Left renal cortex interstitium (tissue), 4 donors: ENCODE results near the gene ARHGAP25. TPM values are rescaled to one million over a fixed set of nuclear protein-coding genes. Genes with fewer than 3 reads are reported as not detected.

Experiments used
- DNase-seq, 4 donors: peaks; one replicate each; pipeline ENCODE4 v3.0.0-alpha.2; 2013; ENCODE audit warnings: low read depth in 4 of 4, low spot score in 2 of 4, missing footprints in 1 of 4
- polyA plus RNA-seq, 4 donors: library from polyadenylated mRNA; unstranded; fragments of 120-200 nt; gene quantifications; one replicate each; pipeline ENCODE4 v1.2.1, GENCODE V29; 2013; ENCODE audit not compliant: insufficient read length in 4 of 4

ARHGAP25 gene
- polyA plus RNA-seq, 4 donors = 5.2 to 7.7 (median 7.2) TPM

DNA sequence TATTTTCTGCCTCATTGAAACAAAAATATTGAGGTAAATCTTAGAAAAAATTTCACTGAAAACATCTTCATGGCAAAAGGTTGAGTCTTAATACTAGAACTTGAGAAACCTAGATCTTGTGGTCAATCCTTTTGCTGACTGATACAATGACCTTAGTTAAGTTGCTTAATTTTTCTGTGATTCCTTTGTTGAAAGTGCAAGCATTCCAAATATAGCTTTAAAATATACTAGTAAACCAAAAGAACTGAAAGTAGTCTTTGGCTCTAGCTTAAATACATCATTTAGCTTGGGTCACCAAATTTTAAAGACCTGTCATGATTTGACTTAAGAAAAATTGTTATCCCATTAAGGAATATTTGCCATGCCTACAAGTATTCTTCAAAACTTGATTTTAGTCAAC, 119.9 kb downstream of the ARHGAP25 start:
- DNase-seq = no peak

DNA sequence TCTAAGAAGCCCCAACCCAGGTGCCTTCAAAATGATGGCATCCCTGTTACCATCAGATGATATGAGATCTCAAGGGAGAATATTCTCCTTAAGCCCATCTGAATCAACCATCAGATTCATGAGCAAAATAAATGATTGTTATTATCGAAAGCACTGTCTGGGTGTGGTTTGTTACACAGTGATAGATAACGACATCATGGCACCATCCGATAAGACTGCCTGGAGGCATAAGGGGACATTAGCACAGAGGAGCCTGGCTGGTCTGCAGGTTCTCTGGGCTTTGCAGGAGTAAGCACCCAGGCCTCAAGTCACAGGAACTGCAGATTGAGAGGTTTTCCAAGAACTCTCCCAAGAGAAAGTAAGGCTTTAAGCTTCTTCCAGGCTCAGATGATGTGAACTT, 120.9 kb downstream of the ARHGAP25 start:
- DNase-seq = no peak

DNA sequence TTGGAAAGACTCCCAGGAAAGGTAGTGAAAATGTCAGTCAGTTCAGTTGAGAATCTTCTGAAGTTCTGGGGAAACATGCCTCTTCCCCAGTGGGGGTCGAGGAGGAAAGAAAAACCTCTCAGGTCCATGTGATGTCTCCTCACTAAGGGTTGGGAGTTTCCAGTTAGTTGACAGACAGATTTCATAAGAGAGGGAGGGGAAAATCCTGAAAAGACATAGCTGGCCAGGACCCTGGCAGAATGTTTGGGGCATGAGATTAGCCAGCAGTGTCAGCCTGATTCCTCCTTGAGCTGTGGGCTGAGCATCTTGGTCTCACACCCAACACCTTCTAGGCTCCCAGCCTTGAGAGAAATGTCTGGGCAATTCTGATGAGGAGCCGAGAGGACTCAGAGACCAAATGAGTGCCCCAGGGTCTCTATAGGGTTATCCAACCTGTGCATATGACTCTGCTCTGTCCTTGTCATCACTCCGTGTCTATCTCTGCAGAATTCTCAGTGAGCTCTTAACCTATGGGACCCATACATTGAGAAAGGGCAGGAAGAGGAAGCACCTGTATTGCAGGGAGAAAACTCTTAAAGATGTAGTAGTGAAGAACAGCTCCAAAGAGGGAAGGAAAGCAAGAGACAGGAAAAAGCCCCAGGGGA, 122.7 kb downstream of the ARHGAP25 start:
- no peak for DNase-seq

DNA sequence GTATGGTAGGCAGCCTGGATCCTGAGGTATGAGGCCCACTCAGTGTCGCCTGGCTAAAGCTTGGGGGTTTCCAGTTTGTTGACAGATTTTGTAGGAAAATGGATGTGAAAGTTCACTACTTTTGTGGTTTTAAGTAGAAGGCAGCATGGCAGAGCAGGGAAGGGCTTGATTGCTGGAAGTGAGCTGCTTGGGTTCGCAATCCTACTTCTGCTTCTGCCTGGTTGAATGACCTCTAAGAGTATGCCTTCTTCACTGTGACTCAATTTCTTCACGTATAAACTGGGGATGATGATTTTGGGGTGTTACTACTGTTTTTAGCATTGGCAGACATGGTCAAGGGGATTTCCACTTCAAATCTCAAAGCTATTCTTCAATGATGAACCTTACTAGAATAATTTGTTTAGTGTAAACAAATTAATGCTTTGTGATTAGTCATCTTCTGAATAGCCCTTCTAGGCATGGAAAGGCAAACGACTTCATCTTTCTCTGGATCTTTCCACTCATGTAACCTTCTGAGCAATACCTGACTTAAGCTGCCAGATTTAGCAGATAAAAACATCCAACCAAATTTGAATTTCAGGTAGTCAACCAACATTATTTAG, 123.3 kb downstream of the ARHGAP25 start:
- DNase-seq = no peak

DNA sequence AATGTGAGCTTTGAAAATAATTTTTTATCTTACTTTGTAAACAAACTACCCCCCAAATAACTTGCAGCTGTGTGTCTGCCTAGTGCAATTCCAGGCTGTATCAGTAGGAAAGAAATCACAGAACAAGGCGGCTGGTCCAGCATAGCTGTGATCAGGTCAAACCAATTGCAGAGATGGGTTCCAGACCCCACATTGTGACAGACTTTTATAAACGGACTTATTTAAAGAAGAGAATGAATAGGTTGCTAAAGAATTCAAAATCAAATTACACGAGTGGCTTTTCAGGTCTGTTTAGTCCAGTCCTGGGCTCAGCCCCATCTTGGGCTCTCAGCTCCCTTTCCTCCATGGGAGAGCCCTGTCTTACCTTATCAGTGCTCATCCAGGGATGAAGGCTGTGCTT, 125.5 kb downstream of the ARHGAP25 start:
- DNase-seq = no peak

DNA sequence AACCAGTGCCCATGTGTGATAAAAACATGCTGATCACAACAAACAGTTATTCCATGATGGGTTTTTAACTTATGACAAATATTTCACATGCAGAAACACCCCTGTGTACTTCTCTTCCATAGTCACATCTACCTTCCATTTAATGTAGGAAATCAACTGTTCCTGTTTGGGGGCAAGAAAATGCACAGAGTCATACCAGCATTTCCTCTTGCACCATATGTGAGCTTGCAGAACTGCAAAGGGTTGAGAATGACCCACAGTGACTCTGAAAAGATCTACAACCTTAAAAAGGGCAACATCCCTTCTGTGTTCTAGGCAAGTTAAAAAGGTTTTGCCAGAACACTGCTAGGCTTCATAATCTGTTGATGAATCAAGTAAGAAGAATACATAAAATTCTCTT, 126.7 kb downstream of the ARHGAP25 start:
- no peak for DNase-seq

DNA sequence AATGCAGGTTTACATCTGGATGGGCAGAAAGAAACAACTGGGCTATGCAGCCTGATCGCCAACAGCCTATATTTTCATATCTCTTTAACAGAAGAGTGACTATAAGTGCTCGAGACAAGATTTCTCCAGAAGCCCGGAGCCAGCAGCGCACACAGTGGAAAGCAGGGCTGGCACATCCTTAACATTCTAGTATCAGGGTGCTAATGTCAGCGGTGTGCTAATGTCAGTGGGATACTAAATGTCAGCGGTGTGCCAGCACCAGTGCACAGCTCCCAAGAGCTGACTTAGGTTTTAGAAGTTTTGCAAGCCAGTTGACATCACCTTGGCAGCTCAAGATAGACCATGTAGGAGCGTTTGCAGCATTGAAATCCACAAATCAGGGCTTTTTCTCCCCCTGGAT, 128.3 kb downstream of the ARHGAP25 start:
- DNase-seq = no peak

DNA sequence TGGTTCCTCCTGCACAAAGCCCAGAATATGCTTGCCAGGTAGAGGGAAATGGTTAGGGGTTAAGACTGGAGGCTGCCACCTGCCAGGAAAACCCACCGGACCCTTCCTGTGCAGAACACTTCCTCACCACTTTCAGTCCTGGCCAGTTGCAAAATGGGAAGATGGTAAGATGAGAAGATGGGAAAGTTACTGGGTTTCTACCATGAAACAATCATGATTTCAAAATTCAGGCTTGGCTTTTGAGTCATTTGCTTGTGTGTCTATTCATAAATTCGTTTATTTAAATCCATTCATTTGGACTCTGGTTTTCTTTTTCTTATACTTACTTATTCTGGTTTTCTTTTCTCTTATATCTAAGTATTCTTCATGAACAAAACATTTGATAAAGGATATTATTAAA, 129.4 kb downstream of the ARHGAP25 start:
- no peak for DNase-seq

DNA sequence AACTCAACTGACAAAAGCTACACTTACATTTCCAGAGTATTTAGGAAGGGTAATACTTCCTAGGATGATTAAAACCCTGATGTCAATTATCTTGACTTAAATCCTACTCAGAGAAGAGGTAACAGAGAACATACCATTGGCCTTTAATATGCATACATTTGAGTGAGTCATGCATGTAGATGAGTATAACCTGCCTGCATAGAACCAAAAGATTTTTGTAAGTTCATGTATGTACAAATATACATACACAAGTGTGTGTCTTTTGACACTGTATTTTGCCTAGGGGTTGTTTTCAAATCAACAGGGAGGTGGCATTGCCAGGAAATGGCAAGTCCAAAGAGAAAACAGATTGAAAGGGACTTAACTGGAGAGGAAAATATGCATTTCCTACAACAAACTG, 130.5 kb downstream of the ARHGAP25 start:
- no peak for DNase-seq

DNA sequence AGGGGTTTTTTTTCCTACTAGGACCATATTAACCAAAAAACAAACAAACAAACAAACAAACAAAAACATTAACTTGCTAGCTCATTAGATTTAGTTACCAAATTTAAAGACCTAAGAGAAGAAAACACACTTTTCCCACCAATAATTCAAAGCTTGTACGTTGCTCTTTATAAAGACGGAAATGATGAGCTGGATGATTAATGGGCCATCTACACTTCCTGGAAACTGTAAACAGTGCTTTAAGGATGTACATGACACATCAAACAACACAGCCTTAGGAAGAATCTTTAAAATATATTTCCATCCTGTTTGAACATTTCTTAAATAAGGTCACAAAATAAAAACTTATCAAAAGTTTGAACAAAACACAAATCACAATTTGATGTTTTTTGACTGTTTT, 135.6 kb downstream of the ARHGAP25 start:
- no peak for DNase-seq

DNA sequence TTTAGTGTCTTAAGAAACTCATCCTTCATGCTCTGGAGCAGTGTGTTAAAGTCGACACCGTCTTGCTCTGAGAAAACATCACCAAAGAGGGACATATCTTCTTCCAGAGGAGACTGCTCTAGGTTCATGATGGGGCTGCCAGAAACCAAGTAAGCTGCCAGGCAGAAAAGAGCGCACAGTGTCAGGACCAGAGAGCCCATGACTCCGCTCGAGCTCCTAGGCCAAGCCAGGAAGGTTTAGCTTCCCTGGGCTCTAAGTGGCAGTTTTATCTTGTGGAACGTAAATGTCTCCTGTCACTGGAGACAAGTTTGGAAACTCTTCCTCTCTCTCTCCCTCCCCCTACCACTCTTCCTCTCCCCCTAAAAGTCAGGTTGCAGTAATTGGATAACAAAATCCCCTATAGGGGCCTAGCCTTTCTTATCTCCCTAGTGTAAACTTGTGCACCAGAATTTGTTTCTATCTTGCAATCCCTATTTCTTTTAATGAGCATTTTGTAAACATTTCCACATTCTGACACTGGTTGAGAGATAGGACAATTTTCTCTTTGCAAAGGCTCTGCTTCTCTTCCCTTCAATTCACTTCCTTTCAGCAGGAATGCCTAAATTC, 136.7 kb downstream of the ARHGAP25 start, which contains the start of gene BMP10:
Gene BMP10 (minus strand): TSS at position 239 of the 606 bp plus-strand sequence. CDS start 39 bp downstream, at position 200.
- no peak for DNase-seq

Other genes starting within 250 kb of the ARHGAP25 start
- under 1 TPM; 0.20 to 0.45 (median 0.28) TPM for gene PROKR1, start 91.2 kb upstream of the ARHGAP25 start, polyA plus RNA-seq
- not detected for gene BMP10, start 136.6 kb downstream of the ARHGAP25 start, polyA plus RNA-seq
- gene GKN2, start 218.1 kb downstream of the ARHGAP25 start, polyA plus RNA-seq = under 1 TPM in 1 of 4 donors, not detected in 3; 0.17 TPM
- gene GKN1, start 239.8 kb downstream of the ARHGAP25 start, polyA plus RNA-seq = not detected